Ovary (tissue), 3 donors: ENCODE measurements around the gene CTPS2.

ENCODE experiments used
- CTCF ChIP-seq, 3 donors: fragments of 450-650 bp in 2 of 3; fragments of 200-600 bp in 1 of 3; IDR thresholded peaks; one replicate each; pipeline versions ENCODE4 v1.5.1 to v1.8.0; 2016 to 2022; ENCODE audit warnings: antibody characterized with exemption in 3 of 3, mild to moderate bottlenecking in 1 of 3
- POLR2A ChIP-seq: fragments of 450-650 bp; IDR thresholded peaks from one replicate; pipeline ENCODE4 v1.6.1; 2017; ENCODE audit warnings: antibody characterized with exemption, mild to moderate bottlenecking, moderate library complexity
- donor health status: DM: no; HTN: no; CAD: no.

GRCh38 chrX:16629909-16630308 lies 82.6 kb downstream of the CTPS2 start:
- TF ChIP-seq CTCF (IDR thresholded peaks at IDR 0.05) = no peak
- no peak for TF ChIP-seq POLR2A
